ENCODE data around the gene LIX1L.

LIX1L gene

DNA sequence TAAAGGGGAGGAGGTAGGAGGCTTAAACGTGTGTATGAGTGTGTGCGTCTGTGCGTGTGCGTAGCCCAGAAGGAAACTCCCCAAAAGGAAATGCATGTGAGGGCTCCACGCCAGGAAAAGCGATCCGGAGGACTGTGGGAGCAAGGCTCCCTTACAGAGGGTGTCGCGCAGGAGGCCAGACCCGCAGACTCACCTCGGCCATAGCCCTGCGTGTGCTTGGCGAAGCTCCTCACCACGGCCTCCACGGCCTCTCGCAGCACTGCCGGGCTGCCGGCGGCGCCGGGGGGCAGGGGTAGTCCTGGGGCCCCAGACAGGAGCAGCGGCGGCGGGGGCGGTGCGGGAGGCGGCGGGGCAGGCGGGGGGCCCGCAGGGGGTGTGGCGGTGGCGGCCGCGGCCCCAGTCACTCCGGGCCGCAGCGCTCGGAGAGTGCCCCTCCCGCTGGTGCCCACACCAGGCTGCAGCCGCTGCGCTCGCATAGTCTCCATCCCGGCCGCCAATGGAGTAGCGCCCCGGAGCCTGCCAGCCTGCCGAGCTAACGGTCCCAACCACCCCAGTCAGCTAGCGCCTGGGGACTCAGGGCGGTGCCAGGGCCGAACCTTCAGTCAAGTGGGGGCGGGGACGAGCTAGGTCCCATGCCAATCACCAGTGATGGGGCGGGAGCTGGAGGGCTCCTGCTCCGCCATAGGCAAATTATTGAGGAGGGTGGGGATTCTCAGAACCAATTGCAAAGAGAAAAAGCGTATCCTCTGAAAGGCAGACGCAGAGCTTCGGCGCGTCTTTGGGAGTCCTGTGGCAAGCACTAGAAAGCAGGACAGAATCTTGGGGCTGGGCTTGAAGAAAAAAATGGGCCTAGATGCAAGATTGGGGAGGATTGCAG is at the start of gene LIX1L:
Gene LIX1L (minus strand): TSS at position 575 of the 877 bp plus-strand sequence. CDS start 90 bp downstream, at position 485.
- peak; percentile 96 for DNase-seq

DNA sequence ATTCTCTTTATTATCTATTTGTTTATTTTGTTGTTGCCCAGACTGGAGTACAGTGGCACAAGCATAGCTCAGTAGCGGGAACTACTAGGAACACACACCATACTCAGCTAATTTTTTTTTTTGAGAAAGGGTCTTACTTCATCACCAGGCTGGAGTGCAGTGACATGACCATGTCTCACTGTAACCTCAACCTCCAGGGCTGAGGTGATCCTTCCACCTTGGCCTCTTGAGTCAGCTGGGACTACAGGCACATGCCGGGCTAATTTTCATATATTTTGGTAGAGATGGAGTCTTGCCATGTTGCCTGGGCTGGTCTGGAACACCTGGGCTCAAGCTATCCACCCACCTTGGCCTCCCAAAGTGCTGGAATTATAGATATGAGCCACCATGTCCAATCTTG is 43.9 kb upstream of the LIX1L start:
- DNase-seq: no peak

GRCh38 chr1:145999321-146000024 is 41.7 kb upstream of the LIX1L start:
- peak; percentile 50 for DNase-seq

DNA sequence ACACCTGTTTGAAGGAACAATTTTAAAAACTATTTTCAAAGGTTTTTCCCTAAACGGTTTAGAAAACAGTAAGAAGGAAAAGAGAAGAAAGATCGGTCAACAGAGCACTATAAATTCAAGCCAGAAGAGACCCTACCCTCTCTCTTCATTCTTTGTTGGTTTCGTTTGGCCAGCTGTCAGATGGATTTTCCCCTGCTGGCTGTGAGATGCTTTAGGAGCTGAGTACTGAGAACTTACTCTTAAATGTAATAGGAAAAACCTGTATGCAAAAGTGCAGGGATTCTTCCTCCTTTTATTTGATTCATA is 39.9 kb upstream of the LIX1L start:
- DNase-seq: peak; percentile 51

DNA sequence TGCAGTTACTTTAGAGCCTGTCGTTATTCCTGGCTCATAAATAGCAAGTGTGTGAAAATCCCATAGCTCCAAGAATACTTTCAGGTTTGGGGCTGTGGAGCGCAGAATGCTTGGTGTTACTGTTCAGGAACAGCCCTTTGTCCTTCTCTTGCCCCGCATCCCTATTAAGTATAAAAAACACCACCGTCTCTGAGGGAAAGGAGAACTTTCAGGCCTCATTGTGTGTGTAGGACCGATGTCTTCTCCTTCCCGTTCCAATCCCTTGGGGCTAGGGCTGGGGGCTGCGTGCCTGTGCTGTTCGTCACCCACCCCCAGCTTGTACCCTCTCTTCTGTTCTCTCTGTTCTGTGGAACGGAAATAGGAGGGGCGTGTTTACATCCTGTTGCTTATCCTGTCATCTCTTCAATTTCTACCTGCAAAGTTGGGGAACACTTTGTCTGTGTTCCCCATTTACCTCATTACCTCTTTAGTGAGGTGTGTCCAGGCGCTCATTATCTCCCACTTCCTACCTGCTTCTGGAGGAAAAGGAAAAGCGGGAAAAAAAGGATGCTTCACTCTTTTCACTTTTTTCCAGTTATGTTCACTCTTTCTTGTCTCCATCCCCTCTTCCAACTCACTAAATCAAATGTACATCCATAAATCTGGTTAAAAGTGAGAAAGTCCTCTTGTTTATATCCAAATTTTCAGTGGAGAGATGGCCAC is 39.4 kb upstream of the LIX1L start:
- DNase-seq: peak; percentile 66

GRCh38 chr1:145996433-145997015 is 38.7 kb upstream of the LIX1L start, which contains the start of gene TXNIP:
Gene TXNIP, minus strand, starts transcription at chr1:145996579. Its CDS starts 313 bp downstream, at chr1:145996266.
- DNase-seq: peak; percentile 97

GRCh38 chr1:145995964-145996432 is 38.2 kb upstream of the LIX1L start:
- no peak for DNase-seq

DNA sequence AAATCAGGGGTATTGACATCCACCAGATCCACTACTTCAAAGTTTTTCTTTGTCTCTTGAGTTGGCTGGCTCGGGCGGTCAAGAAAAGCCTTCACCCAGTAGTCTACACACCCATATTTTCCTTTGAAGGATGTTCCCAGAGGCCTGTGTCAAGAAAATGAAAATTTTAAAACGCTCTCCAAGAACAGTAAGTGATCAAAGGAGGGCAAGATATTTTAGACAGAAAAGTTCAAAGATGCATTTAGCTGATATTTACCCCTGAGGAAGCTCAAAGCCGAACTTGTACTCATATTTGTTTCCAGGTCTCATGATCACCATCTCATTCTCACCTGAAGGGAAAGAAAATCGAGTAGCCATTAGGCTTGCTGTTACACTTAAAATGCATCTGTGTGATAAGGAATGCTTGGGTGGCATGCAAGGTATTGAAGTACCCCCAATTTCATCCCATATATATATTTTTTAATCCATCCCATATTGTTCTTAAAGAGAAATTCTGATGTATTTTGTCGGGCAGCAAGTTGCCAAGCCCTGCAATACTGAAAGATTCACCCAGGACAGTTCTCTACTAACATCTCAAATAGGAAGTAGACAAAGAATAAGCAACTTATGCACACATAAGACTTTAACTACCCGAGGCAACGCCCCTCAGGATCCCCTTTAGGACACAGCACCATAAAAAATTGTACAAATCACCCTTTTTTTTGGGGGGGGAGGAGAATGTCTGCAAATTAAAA is 37.5 kb upstream of the LIX1L start:
- no peak for DNase-seq

- DNase-seq: no peak
Measured at GRCh38 chr1:145994391-145995120, 36.7 kb upstream of the LIX1L start.

- no peak for DNase-seq
Measured at GRCh38 chr1:145993618-145994390, 36.0 kb upstream of the LIX1L start.

DNA sequence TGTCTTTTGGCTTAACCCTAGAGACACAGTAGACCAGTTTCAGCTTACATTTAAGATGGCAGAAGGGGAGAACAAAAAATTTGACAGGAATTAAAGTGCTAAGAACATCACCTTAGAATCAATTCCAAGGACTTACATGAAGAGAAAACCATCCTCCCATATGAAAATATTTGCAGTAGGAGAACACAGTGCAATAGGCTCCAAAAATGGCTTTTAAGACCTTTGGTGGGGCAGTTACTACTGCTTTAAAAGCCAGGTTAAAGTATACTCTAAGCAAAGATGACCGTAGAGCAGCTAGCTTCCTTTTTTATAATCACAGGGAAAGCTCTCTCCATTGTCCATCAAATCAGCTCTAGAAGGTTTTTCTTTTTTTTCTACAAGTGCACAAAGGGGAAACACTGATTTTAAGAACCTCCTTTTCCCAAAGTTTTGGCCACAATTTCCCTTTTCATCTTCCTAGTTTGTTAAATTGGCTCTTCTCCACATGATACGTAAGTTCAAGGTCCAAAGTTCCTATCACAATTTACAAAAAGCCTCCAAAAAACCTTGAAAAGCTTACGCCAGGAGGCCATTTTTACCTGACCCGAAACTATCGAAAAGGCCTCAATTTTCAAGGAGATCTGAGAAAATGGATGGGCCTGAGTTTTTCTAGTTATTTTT is 35.3 kb upstream of the LIX1L start:
- no peak for DNase-seq

GRCh38 chr1:145992502-145992936 is 34.7 kb upstream of the LIX1L start:
- DNase-seq: no peak

DNA sequence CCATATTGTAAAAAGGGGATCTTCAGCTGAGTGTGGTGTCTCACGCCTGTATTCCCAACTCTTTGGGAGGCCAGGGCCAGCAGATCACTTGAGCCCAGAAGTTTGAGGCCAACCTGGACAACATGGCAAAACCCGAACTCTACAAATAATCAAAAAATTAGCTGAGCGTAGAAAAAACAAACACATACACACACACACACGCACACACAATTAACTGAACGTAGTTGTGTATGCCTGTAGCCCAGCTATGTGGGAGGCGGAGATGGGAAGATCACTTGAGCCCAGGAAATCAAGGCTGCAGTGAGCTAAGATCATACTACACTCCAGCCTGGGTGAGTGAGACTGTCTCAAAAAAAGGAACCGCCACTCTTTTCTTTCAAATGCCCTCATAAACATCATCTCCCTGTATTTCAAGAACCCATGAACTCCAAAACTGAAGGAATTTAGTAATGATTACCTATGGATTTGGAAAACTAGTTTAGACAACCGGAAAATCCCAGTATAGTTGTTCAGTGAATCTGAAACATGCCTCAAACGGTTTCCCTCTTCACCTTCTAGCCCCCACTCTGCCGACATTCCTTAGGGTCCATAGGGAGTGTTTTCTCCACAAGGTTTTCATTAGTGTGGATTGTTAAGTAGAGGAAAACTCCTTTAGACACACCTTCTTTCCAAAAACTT is 34.1 kb upstream of the LIX1L start:
- no peak for DNase-seq

- DNase-seq: no peak
Measured at GRCh38 chr1:145990249-145990855, 32.5 kb upstream of the LIX1L start.

GRCh38 chr1:145988773-145989172 is 31.0 kb upstream of the LIX1L start:
- DNase-seq: no peak

GRCh38 chr1:145987926-145988325 is 30.1 kb upstream of the LIX1L start:
- DNase-seq: no peak

DNA sequence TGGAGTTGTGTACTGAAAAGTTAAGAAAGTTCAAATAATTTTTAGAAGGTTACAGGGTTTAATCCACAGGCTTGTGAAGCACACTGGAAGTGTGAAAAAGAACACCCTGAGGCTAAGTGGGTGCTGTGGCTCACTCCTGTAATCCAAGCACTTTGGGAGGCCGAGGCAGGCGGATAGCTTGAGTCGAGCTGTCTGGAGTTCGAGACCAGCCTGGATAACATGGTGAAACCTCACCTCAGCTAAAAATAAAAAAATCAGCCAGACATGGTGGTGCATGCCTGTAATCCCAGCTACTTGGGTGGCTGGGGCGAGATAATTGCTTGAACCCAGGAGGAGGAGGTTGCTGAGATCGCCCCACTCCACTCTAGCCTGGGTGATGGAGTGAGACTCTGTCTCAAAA is 28.7 kb upstream of the LIX1L start:
- DNase-seq: no peak

DNA sequence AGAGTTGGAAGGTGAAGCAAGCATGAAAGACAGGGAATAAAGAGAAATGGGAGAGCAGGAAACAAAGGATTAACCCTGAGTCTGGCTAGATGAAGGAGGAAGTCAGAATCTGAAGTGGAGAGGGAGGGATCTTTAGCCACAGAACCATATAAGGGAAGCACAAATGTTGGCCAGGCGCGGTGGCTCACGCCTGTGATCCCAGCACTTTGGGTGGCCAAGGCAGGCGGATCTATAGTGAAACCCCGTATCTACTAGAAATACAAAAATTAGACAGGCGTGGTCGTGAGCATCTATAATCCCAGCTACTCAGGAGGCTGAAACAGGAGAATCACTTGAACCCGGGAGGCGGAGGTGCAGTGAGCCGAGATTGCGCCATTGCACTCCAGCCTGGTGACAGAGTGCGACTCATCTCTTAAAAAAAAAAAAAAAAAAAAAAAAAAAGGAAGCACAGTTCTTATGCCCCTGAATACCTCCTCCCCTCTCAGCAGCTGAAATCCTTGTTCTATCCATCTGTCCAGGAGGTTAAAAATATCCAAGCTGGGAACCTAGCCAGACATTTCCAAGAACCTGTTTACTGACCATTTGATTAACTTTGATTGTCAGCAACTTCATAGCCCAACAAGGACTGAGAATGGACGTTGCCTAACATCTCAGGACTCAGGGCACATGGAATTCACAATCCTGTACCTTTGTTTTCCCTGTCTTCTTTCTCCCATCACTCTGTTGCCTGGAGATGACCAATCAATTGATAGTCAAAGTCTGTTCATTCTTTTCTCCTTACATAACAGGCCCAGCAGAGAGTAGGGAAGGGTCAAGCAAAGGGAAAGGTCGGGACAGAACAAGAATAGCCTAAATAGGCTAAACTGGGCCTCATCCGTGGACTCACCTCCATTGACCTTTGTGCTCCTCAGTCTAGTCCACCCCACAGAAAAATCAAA is 28.0 kb upstream of the LIX1L start:
- no peak for DNase-seq
